ENCODE data around the gene HPSE2.

Gene HPSE2

GRCh38 chr10:98429320-98430072 is 806.2 kb downstream of the HPSE2 start:
- no peak overlapping the region for H3K4me3 Mint-ChIP-seq
- H3K9me3 Mint-ChIP-seq, result peaks cover 18% of the 10 kb centered on the region
- no peaks in the 10 kb centered on the region for H3K4me1 Mint-ChIP-seq
- no peak for TF ChIP-seq CTCF (IDR thresholded peaks at IDR 0.05; ENCODE audit: unreplicated experiment in 3 of 3)
- H3K27ac Mint-ChIP-seq, result no peak overlapping the region
- H3K27me3 Mint-ChIP-seq (ENCODE audit: low read depth), result no peaks in the 10 kb centered on the region
- H3K36me3 Mint-ChIP-seq (ENCODE audit: low read depth), result peaks cover 47% of the 10 kb centered on the region

- Mint-ChIP-seq H3K9me3 (peaks cover 12% of the 10 kb centered on the region), H3K4me1 (no peaks in the 10 kb centered on the region), H3K27ac (no peak overlapping the region), H3K27me3 (ENCODE audit: low read depth) (no peaks in the 10 kb centered on the region), H3K36me3 (ENCODE audit: low read depth) (peaks cover 27% of the 10 kb centered on the region), H3K4me3 (no peak overlapping the region)
- TF ChIP-seq CTCF (IDR thresholded peaks at IDR 0.05; ENCODE audit: unreplicated experiment in 3 of 3), result no peak
Measured at GRCh38 chr10:98427011-98427515, 808.6 kb downstream of the HPSE2 start.

- Mint-ChIP-seq H3K36me3 (ENCODE audit: low read depth) (peaks cover 14% of the 10 kb centered on the region), H3K27me3 (ENCODE audit: low read depth) (no peaks in the 10 kb centered on the region), H3K4me3 (no peak overlapping the region), H3K9me3 (peaks cover 2% of the 10 kb centered on the region), H3K4me1 (no peaks in the 10 kb centered on the region), H3K27ac (no peak overlapping the region)
- TF ChIP-seq CTCF (IDR thresholded peaks at IDR 0.05; ENCODE audit: unreplicated experiment in 3 of 3), result peak; percentile 32 to 47 (median 36)
Measured at GRCh38 chr10:98425511-98426352, 809.9 kb downstream of the HPSE2 start.

- Mint-ChIP-seq H3K9me3 (no peaks in the 10 kb centered on the region), H3K4me1 (no peaks in the 10 kb centered on the region), H3K4me3 (no peak overlapping the region), H3K36me3 (ENCODE audit: low read depth) (peaks cover 8% of the 10 kb centered on the region), H3K27me3 (ENCODE audit: low read depth) (no peaks in the 10 kb centered on the region), H3K27ac (no peak overlapping the region)
- no peak for TF ChIP-seq CTCF (IDR thresholded peaks at IDR 0.05; ENCODE audit: unreplicated experiment in 3 of 3)
Measured at GRCh38 chr10:98424295-98425254, 811.1 kb downstream of the HPSE2 start.

GRCh38 chr10:98423691-98424120 is 811.9 kb downstream of the HPSE2 start:
- Mint-ChIP-seq H3K4me3 (no peak overlapping the region), H3K9me3 (no peaks in the 10 kb centered on the region), H3K4me1 (no peaks in the 10 kb centered on the region), H3K27ac (no peak overlapping the region), H3K36me3 (ENCODE audit: low read depth) (peaks cover 15% of the 10 kb centered on the region), H3K27me3 (ENCODE audit: low read depth) (no peaks in the 10 kb centered on the region)
- TF ChIP-seq CTCF (IDR thresholded peaks at IDR 0.05; ENCODE audit: unreplicated experiment in 3 of 3), result peak; percentile 20 to 48 (median 24)
